Activated T-helper 1 cell treated with anti-CD3 and anti-CD28 coated beads, Interleukin-12 subunit alpha, Interleukin-12 subunit beta, Interleukin-2, Interleukin-4 antibody, amounts not matched to agents 30 ng/mL and 10 ng/mL and 1 ng/mL, durations not matched to agents 14 hours and 24 hours and 36 hours (primary cell): ENCODE data around the gene CAMSAP1. TPM values are rescaled to one million over a fixed set of nuclear protein-coding genes. Genes with fewer than 3 reads are reported as not detected.

Experiments
- DNase-seq: peaks from one replicate; pipeline ENCODE4 v3.0.0; 2021; ENCODE audit warnings: low spot score
- H3K27ac Mint-ChIP-seq: one replicate; pipeline ENCODE4 v1.8.0; 2021; ENCODE audit warnings: mild to moderate bottlenecking, mixed read lengths
- H3K27me3 Mint-ChIP-seq: one replicate; pipeline ENCODE4 v1.8.0; 2022; ENCODE audit warnings: mild to moderate bottlenecking, moderate library complexity, mixed read lengths; ENCODE audit not compliant: insufficient read depth
- H3K36me3 Mint-ChIP-seq: one replicate; pipeline ENCODE4 v1.8.0; 2021; ENCODE audit warnings: low read depth, mixed read lengths
- H3K4me1 Mint-ChIP-seq: one replicate; pipeline ENCODE4 v1.8.0; 2021; ENCODE audit warnings: low read depth, mixed read lengths
- H3K4me3 Mint-ChIP-seq: one replicate; pipeline ENCODE4 v1.8.0; 2021; ENCODE audit warnings: mild to moderate bottlenecking, moderate library complexity, mixed read lengths
- H3K9me3 Mint-ChIP-seq: one replicate; pipeline ENCODE4 v1.8.0; 2021; ENCODE audit warnings: mixed read lengths
- intact Hi-C: fragments of 100-400 bp; cut with micrococcal nuclease; formaldehyde crosslinking; loops from one replicate; pipeline ENCODE4 v1.15.1; 2024
- total RNA-seq: library from RNA; stranded (reverse); gene quantifications from 2 replicates; pipeline ENCODE4 v1.2.3, GENCODE V29; 2022

CAMSAP1 gene
- total RNA-seq, 1 donor from 2014 or later = 43.8 TPM

DNA sequence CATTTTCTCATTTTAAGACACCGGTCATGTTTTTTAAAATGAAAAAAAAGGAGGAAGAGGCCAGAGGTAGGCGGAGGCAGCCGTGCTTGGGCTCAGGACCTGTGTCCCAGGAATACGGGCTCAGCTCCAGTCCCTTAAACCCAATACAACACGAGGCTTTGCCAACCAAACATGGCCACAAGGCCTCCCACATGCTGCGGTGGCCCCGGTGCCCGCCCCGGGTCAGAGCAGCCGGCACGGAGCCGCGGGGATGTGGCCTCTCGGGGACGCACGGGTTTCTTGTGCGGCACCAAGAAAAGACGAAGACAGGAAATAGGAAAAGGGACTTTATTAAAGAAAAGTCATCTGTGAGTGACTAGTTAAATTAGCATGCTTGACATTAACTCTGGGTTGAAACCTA lies 25.3 kb upstream of the CAMSAP1 start:
- Mint-ChIP-seq H3K36me3 (peaks cover 45% of the 10 kb centered on the region), H3K4me3 (no peak overlapping the region), H3K9me3 (no peaks in the 10 kb centered on the region), H3K27me3 (no peaks in the 10 kb centered on the region), H3K4me1 (peaks cover 6% of the 10 kb centered on the region), H3K27ac (no peak overlapping the region)
- intact Hi-C loops = no loop called here
- DNase-seq = no peak

GRCh38 chr9:135931349-135931820 lies 24.0 kb upstream of the CAMSAP1 start:
- Mint-ChIP-seq H3K27me3 (no peaks in the 10 kb centered on the region), H3K9me3 (no peaks in the 10 kb centered on the region), H3K27ac (no peak overlapping the region), H3K4me3 (no peak overlapping the region), H3K4me1 (peaks cover 7% of the 10 kb centered on the region), H3K36me3 (peaks cover 37% of the 10 kb centered on the region)
- intact Hi-C loops = no loop called here
- no peak for DNase-seq

GRCh38 chr9:135930446-135931345 lies 23.4 kb upstream of the CAMSAP1 start:
- Mint-ChIP-seq H3K4me1 (peaks cover 10% of the 10 kb centered on the region), H3K27ac (no peak overlapping the region), H3K9me3 (no peaks in the 10 kb centered on the region), H3K36me3 (peaks cover 38% of the 10 kb centered on the region), H3K4me3 (no peak overlapping the region), H3K27me3 (no peaks in the 10 kb centered on the region)
- DNase-seq = no peak
- intact Hi-C loops = no loop called here

DNA sequence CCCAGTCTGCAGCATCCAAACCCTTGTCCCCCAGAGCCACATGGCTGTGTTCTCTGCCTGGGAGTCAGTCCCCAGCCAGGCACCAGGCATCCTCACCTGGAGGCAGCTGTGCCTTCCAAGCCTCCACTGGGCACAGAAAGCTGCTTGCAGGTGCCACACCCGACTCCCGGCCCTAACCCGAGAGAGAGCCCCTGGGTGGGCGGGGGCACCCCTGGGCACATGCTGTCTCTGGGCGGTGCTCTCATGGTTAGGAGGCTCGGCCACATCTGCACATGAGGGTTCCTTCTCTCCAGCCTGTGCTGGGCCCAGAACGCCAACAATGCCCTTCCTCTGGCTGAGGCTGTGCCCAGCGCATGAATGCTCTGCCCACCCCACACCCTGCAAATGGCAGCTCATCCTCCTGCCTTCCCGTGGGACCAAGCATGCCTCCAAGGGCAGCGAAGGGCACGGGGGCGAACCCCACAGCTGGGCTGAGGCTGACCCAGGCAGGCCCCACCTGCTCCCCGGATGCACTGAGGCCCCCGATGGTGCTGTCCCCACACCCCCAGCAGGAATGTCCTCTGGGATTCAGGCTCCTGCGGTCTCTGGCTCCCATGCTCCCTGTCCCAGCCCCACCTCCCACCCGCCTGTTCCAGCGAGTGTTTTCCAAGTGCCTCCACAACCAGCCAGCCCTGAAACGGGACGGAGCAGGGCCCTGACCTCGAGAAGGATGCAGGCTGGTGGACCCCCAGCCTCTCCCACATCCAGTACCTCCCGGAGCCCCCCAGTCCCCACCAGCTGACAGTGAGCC lies 22.5 kb upstream of the CAMSAP1 start:
- no peaks in the 10 kb centered on the region for H3K9me3 Mint-ChIP-seq
- H3K36me3 Mint-ChIP-seq = peaks cover 36% of the 10 kb centered on the region
- intact Hi-C loops = no loop called here
- H3K4me3 Mint-ChIP-seq = no peak overlapping the region
- DNase-seq = no peak
- H3K27me3 Mint-ChIP-seq = no peaks in the 10 kb centered on the region
- H3K4me1 Mint-ChIP-seq = peaks cover 19% of the 10 kb centered on the region
- H3K27ac Mint-ChIP-seq = no peak overlapping the region

DNA sequence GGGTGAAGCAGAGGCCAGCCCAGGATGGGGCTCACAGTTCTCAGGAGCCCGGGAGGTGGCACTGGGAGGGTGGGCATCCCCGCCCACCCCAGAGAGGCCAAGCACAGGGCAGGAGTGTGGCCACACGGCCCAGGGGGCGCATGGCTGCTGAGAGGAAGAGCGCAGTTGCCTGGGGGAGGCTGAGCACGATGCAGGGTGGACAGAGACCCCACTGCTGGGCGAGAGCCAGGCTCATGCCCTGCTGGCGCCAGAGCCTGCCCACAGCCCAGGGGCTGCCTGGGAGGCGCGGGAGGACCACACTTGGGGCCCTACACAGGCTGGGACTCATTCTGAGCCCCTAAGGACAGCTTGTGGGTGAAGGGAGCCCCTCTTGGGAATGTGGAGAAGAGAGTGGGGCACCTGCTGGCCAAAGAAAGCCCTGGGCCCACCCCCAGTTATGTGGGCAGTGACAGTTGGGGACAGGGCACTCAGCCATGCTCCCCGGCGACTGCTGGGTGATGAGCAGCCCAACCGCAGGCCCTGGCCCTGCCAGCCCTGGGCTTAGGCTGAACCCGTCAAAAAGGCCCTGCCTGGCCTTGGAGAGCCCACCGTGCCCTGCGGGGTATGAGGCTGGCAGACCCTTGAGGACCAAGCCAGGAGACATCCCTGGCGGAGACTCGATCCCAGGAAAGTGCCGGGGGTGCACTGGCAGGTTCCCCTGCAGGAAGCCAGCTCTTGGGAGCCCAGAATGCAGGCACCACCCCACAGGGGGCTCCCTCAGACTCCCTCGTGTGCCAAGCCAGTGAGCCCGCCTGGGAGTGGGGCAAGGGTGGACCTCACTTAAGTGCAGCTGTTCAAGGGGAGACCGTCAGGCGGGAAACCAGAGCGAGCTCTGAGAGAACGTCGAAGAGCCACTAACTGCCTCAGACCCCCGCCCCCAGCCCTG lies 21.6 kb upstream of the CAMSAP1 start:
- intact Hi-C loops = no loop called here
- H3K36me3 Mint-ChIP-seq = peaks cover 38% of the 10 kb centered on the region
- no peak overlapping the region for H3K4me3 Mint-ChIP-seq
- no peak for DNase-seq
- H3K27ac Mint-ChIP-seq = no peak overlapping the region
- H3K27me3 Mint-ChIP-seq = no peaks in the 10 kb centered on the region
- H3K4me1 Mint-ChIP-seq = peaks cover 27% of the 10 kb centered on the region
- H3K9me3 Mint-ChIP-seq = no peaks in the 10 kb centered on the region

GRCh38 chr9:135928074-135928730 lies 20.9 kb upstream of the CAMSAP1 start:
- no peaks in the 10 kb centered on the region for H3K9me3 Mint-ChIP-seq
- intact Hi-C loops = no loop called here
- H3K4me3 Mint-ChIP-seq = no peak overlapping the region
- H3K36me3 Mint-ChIP-seq = peaks cover 33% of the 10 kb centered on the region
- no peak for DNase-seq
- H3K27ac Mint-ChIP-seq = peak overlapping the region; percentile 15
- H3K4me1 Mint-ChIP-seq = peaks cover 27% of the 10 kb centered on the region
- no peaks in the 10 kb centered on the region for H3K27me3 Mint-ChIP-seq

GRCh38 chr9:135927195-135928013 lies 20.1 kb upstream of the CAMSAP1 start:
- Mint-ChIP-seq H3K4me1 (peaks cover 27% of the 10 kb centered on the region), H3K36me3 (peaks cover 29% of the 10 kb centered on the region), H3K9me3 (no peaks in the 10 kb centered on the region), H3K27me3 (no peaks in the 10 kb centered on the region), H3K27ac (peak overlapping the region; percentile 71), H3K4me3 (no peak overlapping the region)
- no peak for DNase-seq
- intact Hi-C loops = loop anchor here (2.0 kb wide), 1 partner anchor 63 kb away; no protein-coding TSS in a partner anchor

DNA sequence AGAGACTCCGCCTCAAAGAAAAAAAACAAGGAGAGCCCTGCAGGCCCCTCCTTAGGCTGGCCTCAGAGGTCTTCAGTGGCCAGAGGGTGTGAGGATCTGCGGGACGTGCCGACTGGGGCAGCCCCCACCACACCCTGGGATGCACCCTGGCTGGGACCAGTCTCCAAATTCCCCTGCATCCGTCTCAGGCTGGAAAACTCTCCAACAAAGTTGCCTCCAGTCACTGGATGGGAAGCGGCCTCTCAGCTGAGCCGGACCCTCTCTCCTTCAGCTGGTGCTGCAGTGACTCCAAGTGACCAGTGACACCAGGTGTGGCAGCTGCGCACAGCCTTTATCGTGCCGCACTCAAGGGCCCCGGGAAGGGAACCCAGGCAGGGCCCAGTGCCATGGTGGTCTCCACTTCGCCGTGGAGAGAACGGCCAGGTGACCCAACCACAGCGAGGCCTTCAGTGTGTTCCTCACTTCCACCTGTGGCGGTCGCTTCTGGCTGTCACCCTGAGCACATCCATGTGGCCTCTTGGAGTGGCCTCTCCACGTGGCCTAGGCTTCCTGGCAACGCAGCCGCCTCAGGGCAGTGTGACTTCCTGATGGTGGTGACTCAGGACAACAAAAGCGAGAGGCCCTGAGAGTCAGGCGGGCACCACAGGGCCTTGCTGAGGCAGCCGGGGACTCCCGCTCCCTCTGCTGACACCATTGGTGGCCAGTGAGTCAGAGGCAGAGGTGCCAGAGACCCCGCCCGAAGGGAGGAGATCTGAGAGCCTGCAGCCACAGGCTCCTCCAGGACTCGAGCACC lies 19.3 kb upstream of the CAMSAP1 start:
- no peaks in the 10 kb centered on the region for H3K9me3 Mint-ChIP-seq
- intact Hi-C loops = loop anchor here (1.0 to 2.0 kb wide), 2 partner anchors 13 to 62 kb away; no protein-coding TSS in a partner anchor
- peaks cover 24% of the 10 kb centered on the region for H3K36me3 Mint-ChIP-seq
- peak; percentile 72 for DNase-seq
- peak overlapping the region; percentile 87 for H3K27ac Mint-ChIP-seq
- no peaks in the 10 kb centered on the region for H3K27me3 Mint-ChIP-seq
- H3K4me3 Mint-ChIP-seq = peak overlapping the region; percentile 7
- peaks cover 27% of the 10 kb centered on the region for H3K4me1 Mint-ChIP-seq

- Mint-ChIP-seq H3K27me3 (no peaks in the 10 kb centered on the region), H3K27ac (peak overlapping the region; percentile 87), H3K9me3 (no peaks in the 10 kb centered on the region), H3K4me3 (peak overlapping the region; percentile 62), H3K4me1 (peaks cover 27% of the 10 kb centered on the region), H3K36me3 (peaks cover 18% of the 10 kb centered on the region)
- peak; percentile 41 for DNase-seq
- intact Hi-C loops = loop anchor here (1.0 to 2.0 kb wide), 4 partner anchors 14 to 61 kb away; partner anchors contain the start of genes CAMSAP1 and UBAC1
These were observed 18.3 kb upstream of the CAMSAP1 start for GRCh38 chr9:135925496-135926133.

GRCh38 chr9:135924628-135925338 lies 17.4 kb upstream of the CAMSAP1 start:
- Mint-ChIP-seq H3K36me3 (peaks cover 16% of the 10 kb centered on the region), H3K4me3 (peak overlapping the region; percentile 62)
- DNase-seq = no peak

More at GRCh38 chr9:135924628-135925338, 17.4 kb upstream of the CAMSAP1 start:
- H3K9me3 Mint-ChIP-seq = no peaks in the 10 kb centered on the region
- no peaks in the 10 kb centered on the region for H3K27me3 Mint-ChIP-seq
- H3K4me1 Mint-ChIP-seq = peaks cover 27% of the 10 kb centered on the region
- peak overlapping the region; percentile 87 for H3K27ac Mint-ChIP-seq
- intact Hi-C loops = loop anchor here (1.0 kb wide), 2 partner anchors 17 to 37 kb away; partner anchors contain the start of genes CAMSAP1 and UBAC1
